ENCODE results near the gene PIPOX. TPM values are rescaled to one million over a fixed set of nuclear protein-coding genes. Genes with fewer than 3 reads are reported as not detected.
A peak's percentile ranks its signal among the peaks of the same experiment; 100 is the strongest.

The PIPOX gene
- total RNA-seq, 1 donor from 2014 or later, result 1.2 TPM

DNA sequence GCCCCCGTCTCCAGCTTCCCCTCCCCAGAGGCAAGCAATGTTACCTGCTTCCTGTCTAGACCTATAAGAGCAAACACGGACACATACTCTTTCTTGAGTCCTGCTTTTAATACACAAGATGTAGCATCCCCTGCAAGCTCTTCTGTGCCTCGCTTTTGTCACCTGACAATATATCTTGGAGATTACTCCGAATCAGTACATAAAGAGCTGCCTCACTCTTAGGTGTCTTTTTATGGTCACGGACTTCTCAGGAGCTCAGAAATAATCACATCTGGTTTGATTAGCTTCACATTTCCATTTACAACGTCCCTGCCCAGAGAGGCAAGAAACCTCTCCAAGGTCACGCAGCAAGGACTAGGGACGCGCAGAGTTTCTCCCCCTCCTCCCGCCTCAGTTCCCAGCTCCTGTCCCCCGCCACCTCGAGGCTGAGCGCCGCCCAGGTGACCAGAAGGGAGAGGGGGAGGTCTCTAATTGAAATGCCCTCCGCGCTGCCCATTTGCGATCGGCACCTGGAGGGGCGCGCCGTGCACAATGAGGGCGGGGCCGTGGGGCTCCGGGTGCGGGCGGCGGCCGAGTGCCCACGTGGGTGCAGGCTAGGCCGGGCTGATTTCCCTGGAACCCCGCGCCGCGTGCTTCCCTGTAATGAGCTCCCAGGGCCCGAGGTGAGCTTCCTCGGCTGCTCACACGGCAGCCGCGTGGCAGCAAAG is 23.3 kb upstream of the PIPOX start:
- DNase-seq (ENCODE audit: low read depth in 2 of 2), result no peak

DNA sequence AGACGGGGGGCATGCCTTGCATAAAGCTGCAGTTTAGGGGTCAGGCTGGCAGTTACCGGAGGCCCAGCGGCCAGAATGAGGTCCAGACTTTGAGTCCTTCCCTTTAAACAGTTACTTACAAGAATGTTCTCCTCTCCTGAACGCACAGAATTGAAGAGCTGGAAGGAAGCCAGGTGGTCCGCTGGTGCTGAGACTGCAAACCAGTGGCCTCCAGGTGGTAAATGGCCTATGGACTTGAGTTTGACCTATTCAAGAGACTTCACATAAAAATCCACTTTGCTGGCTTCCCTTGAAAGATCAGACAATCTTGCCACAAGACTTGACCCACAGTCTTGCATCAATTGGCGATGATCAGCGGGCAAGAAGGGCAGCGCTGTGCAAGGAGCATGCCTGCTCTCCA is 22.4 kb upstream of the PIPOX start:
- no peak for DNase-seq (ENCODE audit: low read depth in 2 of 2)

DNA sequence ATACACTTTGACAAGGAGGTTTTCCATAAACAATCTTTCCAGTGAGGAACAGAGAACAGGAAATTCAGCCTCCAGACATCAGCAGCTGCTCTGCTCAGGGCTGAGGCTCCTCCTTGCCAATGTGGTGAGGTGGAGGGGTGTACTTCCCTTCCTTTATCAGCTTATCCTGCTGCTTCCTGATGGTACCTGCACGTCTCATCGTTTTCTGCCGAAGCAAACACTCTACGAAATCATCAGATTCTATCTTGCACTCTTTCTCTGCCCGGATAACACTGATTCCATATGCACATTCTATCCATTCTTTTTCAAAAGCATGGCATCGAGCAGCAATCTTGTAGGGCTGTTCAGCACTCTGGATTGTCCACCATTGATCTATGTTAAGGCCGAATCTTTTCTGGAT is 21.7 kb upstream of the PIPOX start:
- no peak for DNase-seq (ENCODE audit: low read depth in 2 of 2)

DNA sequence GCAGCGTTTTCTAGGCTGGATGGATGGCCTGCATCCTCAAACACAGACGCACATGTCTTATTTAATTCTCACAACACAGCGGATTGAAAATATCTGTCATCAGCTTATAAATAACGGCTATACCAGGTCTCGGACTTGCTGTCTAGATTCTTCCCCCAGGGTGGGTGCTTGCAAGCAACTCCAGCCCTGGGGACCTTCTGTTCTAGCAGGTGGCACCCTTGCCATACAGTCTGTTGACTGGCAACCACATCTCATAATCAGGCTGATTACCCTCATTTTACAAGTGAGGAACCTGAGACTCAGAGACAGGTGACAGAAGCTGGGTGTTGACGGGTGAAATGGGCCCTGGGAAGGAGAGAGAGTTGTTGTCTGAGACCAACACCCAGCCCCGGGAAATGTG is 20.9 kb upstream of the PIPOX start:
- no peak for DNase-seq (ENCODE audit: low read depth in 2 of 2)

DNA sequence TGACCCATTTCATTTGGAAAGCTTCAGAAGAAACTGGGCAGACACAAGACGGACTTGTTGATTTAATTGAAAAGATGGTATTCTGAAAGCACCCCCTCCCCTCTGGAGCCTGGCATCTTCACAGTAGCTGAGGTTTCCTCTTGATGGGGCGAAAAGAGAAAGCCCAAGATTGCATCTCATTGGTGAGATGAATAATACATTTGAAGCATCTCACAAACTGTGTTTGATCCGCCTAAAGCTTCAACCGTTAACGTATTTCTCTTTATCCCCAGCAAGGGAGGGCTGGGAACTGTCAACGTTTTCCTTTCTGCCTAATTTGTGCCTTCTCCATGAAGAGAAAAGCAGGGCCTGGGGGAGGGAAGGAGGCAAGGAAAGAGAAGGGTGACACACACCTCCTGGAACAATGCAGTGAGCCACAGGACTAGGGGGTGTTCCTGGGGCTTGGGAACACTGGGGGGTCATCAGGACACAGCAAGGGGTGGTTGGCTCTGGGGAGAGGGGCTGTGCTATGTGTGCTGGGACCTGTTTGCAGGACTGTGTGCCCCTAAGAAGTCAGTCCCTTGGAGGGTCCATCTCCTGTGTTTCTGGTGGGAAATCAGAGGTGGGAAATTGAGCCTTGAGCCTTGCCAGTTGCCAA is 18.5 kb upstream of the PIPOX start:
- DNase-seq (ENCODE audit: low read depth in 2 of 2), result no peak

DNA sequence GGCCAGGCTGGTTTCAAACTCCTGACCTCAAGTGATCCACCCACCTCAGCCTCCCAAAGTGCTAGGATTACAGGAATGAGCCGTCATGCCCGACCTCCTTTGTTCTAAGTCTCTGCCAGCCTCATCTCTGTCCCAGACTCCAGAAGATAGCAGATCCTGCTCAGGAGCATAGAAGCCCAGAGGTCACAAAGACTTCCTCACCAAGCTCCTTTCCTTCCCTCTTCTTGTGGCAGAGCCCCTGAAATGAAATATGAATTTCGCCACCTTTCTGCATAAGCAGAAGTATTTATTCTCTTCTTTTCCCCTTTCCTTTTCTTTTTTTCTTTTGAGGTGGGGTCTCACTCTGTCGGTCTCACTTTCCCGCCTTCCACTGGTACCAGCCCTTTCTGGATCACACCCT is 11.5 kb upstream of the PIPOX start:
- no peak for DNase-seq (ENCODE audit: low read depth in 2 of 2)

DNA sequence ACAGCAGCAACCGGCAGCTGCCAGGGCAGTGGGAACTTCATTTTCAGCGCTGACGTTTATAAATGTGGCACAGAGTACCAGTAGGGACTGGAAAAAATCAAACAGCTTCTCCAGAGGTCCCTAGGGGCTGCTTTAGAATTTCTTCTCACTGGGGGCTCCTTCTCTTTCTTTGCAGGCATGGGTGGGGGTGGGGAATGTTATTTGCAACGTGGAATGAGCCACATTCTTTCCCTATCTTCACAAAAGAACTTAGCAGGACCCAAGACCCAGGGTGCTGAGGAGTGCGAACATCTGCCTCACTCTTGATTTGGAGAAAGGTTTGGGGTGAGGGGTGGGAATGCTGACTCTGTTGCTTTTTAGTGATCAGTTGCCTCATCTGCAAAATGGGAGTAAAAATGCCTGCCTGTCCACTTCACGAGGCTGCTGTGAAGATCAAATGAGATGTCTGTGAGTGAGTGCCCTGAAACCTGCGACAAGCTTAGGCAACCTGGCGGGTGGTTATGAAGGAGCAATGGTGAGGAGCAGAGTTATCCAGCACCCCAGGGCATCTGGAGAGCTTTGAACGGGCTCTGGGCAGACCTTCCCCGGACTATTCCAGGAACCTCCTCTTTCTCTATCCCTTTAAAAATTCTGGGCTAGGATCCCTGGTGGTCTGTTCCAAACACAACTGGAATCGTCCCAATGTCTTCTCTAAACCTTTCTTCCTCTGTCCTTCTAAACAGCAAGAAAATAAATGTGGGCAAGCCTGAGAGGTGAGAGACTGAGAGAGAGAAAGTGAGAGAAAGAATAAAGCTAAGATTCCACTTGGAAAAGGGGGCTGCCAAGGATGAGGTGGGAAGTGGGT is 10.7 kb upstream of the PIPOX start:
- no peak for DNase-seq (ENCODE audit: low read depth in 2 of 2)

DNA sequence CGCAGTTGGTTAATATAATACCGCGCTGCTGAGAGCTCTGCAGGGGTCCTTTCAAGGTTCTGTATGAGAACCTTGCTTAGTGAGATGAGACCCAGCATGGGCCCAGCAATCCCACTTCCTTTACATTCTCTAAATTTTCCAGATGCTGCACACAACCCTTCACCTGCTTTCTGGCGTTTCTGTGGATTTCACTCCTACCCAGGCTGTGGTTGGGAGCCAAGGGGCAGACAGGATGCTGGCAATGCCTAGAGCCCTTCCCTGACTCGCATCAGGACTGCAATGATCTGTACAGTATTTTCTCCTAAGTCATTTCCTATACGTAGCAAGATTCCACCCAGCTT is 10.1 kb upstream of the PIPOX start:
- no peak for DNase-seq (ENCODE audit: low read depth in 2 of 2)

DNA sequence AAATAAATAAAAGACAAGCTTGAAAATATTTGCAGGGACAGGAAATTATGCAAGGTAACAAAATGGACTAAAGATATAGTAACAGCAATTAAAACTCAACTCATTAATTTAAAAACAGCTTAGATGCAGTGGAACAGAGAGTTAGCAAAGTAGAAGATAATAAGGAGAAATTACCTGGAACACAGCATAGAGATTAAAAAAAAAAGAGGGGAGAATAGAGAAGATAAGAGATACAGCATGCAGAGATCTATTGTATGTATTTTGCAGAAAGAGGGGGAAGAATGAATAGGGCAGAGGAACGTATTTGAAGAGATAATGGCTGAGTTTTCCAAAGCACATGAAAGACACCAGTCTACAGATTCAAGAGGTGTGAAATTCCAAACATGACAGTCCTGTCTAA is 8.4 kb upstream of the PIPOX start:
- DNase-seq (ENCODE audit: low read depth in 2 of 2), result no peak

DNA sequence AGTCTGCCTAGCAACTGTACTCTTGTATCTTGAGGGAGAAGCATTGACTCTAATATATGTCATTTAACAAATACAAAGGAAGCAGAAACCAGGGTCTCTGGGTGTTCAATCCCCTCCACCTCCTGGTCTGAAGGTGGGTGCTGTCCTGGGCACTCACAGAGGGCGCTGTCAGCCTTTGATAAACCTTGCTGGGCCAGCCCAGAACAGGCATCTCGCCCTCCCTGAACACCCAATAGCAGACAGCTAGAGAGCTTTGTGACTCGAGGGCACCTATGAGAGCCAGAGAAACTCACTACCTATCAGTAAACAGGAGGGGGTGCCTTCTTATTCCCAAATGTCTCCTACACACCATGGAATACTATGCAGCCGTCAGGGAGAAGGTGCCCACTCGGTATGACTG is 6.4 kb upstream of the PIPOX start:
- no peak for DNase-seq (ENCODE audit: low read depth in 2 of 2)

DNA sequence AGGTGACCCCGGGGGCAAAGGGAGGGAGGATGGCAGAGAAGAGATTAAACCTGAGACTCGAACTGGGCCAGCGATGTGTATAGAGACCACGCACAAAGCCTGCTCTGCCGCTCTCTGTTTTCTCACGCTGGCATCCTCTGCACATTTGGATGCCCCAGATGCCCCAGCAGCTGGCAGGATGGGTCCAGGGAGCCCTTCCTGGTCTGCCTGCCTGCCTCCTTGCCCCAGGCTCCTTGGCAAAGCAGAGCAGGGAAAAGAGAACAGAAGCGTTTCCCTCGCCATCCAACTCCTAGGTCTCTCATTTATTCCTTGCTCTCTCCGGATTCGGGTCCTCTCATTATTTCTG is 5.2 kb upstream of the PIPOX start:
- no peak for DNase-seq (ENCODE audit: low read depth in 2 of 2)

DNA sequence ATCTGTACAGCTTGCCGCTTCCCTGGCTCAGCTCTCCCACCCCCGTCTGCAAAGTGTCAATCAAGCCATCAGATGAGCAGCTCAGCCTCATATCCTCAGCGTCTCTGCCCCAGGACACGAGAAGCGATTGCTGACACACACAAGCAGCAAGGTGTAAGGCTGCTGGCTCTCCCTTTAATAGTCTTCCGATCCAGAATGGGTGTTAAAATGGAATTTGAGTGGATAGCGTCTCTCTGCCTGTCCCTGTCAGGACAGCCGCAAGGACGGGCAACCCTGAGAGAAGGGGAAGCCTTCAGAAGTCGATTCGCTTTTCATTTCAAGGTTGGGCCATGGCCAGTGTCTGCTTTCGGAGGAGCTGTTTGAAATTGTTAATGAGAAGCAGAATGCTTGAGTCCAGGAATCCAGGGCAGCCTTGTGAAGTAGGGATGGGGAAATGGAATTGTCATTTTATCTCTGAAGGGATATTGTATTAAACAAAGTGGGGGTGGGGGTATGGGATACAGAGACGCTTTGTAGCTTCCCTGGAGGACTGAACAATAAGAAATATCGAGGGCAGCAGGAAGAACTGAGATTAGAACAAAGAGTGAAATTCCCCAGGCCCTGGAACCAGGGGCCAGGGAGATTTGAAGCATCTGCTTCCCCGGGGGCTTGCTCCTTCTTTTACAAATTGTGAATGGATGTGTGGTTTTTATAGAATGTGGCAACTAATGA is 4.7 kb upstream of the PIPOX start:
- no peak for DNase-seq (ENCODE audit: low read depth in 2 of 2)

DNA sequence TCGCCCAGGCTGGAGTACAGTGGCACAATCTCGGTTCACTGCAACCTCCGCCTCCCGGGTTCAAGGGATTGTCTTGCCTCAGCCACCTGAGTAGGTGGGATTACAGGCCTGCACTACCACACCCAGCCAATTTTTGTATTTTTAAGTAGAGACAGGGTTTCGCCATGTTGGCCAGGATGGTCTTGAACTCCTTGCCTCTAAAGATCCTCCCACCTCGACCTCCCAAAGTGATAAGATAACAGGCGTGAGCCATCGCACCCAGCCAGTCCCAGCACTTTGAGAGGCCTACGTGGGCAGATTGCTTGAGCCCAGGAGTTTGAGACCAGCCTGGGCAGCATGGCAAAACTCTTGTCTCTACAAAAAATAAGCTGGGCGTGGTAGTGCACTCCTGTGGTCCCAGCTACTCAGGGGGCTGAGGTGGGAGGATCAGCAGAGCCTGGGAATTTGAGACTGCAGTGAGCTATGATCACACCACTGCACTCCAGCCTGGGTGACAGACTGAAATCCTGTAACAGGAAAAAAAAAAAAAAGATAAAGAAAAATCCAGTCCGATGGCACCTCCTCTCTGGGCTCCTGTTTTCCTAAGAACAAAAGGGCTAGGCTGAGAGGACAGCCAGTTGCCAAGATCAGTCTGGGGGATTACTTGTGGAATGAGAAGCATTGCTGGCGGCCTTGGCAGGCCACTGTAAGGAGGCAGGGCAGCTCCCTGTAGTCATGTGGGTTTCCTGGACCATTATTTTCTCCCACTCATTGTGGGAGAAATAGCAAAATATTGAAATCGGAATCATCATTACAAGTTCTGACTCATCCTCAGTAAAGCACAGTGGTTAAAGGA is 3.0 kb upstream of the PIPOX start:
- peak in 1 of 2 donors; percentile 3 for DNase-seq (ENCODE audit: low read depth in 2 of 2)

DNA sequence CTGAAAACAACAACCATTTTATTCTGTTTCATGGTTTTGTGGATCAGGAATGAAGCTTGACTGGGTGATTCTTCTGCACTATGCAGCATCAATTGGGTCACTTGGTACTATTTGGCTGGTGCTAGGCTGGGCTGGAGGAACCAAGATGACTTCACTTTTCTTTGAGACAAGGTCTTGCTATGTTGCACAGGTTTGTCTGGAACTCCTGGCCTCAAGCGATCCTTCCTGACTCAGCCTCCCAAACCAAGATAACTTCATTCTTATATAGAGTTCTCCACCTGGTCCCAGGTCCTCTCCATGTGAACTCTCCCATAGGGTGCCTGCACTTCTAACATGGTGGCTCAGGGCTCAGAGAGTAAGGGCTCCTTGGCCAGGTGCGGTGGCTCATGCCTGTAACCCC is 1.9 kb upstream of the PIPOX start:
- DNase-seq (ENCODE audit: low read depth in 2 of 2), result no peak

DNA sequence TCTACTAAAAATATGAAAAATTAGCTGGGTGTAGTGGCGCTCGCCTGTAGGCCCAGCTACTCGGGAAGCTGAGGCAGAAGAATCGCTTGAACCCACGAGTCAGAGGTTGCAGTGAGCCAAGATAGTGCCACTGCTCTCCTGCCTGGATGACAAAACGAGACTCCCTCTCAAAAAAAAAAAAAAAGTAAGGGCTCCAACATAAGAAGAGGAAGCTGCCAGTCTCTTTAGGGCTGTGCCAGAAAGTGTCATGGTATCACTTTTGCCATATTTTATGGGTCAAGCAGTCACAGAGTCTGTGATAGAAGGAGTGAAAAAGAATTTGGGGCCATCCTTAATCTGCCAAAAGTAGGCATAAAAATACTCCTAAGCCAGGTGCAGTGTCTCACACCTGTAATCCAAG is 1.4 kb upstream of the PIPOX start:
- no peak for DNase-seq (ENCODE audit: low read depth in 2 of 2)

DNA sequence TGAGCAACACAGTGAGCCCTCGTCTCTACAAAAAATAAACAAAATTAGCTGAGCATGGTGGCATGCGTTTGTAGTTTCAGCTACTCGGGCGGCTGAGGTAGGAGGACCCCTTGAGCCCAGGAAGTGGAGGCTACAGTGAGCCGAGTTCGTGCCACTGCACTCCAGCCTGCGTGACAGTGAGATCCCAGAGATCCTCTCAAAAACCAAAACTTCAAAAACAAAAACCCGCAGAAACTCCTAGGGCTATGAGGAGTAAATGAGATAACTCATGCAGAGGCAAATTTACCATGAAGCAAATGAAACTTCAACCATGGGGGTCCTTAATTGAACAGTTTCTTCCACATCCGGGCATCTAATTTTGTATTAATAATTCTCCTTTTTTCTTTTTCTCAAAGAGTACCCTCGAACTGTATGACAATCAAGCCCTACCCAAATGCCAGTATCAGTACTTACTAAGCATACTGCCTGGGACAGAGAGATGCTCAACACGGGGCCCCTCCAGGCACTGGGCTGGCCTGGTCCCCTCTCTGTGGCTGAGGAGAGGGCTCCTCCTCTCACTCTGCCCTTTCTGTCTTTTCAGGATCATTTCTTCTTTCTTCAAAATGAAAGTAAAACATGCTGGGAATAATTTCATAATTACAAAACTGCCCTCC is 789 bp upstream of the PIPOX start:
- DNase-seq (ENCODE audit: low read depth in 2 of 2), result no peak

DNA sequence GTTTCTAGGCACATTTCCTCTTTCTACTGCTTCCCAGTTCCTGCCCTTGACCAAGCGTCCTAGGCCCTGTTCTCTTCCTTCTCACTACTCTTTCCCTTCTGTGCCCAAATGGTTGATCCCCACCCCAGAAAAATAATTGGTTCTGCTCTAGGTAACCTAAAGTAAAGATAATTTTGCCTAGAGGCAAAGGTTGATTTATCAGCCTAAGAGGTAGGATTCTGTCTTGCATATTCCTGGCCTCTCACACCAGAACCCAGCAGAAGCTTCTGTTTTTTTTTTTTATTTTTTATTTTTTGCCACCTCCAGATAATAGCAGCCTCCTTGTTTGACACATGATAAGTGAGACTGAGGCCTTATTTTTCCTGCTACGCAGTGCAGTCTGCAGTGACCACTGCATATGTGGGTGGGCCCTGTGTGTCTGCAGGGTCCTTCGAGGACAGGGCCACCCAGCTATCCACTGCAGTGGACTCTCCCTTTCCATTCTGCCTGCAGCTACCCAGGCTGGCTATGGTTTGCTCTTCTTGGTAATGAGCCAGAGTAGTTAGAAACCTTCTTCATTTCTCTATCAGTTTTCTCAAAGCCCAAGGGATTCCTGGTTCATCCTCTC is 701 bp downstream of the PIPOX start:
- DNase-seq (ENCODE audit: low read depth in 2 of 2), result no peak

DNA sequence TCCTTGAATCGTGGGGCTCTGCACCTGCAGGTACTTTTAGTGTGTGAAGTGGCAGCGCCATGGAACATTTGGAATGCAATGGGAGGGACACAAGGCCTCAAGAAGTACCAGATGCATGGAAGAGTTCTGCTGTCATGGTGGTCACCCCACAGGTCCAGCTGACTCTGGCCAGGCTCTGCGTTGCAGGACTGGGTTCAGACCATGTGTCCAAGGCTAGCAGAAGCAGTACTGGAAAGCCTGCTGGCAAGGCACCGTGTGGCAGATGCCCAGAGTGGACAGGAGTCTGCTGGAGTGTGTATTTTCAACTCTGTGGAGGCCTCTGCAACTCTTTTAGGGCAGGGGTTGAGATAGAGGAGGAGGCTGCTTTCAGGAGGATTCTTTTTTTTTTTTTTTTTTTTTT is 2.1 kb downstream of the PIPOX start:
- no peak for DNase-seq (ENCODE audit: low read depth in 2 of 2)

DNA sequence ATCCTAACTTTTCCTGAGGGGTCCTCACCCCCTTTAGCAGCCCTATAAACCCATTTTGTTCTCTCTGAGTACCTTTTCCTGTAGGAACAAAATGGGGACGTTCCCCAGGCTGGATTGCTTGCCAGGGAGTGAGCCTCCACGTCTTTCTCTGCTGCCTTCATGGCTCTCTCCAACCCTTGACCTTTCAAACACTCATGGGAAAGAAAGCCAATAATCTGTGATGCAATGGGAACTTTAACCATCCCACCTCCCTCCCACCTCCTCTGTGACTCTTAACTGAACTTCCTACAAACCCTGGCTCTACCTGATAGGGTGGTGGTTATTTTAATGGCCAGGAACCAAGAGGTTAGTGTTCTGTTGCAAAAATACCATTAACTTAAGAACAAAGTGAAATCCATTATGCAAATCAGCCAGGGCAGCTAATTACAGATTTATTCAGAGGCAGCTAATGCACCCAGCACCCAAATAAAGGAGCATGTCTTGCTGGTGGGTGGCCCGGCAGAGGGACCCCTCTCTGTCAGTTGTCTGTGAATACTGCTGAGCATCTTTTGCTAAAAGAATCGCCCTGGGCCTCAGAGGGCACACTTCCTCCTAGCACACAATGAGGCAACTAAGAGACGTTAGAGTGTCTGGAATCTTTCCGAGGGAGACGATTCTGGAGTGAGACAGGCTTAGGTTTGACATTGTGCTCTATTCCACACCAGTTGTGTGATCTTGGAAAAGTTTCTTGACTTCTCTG is 3.0 kb downstream of the PIPOX start:
- DNase-seq (ENCODE audit: low read depth in 2 of 2), result no peak

DNA sequence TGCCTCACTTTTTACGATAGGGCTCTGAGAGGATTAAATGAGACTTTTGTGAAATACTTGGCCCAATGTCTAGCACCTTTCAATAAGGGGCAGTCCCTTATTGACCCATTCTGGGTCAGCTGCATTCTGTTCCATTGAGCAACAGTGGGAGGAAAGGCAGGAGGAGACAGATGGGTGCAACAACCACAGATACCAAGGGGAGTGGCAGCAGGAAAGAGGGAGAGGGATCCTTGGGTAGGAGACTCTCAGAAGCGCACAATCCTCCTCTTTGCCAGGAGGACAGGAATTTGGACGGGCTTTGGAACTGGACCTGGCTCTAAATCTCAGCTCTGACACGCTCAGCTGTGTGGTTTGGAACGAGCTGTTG is 3.5 kb downstream of the PIPOX start:
- no peak for DNase-seq (ENCODE audit: low read depth in 2 of 2)
